Activated naive CD8-positive, alpha-beta T cell treated with anti-CD3 and anti-CD28 coated beads, Interleukin-2, amount 10 ng/mL, durations not matched to agents 7 days and 5 days (primary cell): ENCODE measurements around the gene KRT4. TPM values are rescaled to one million over a fixed set of nuclear protein-coding genes. Genes with fewer than 3 reads are reported as not detected.

Experiments used
- ATAC-seq: fragments of 150-1000 bp; cut with Tn5 transposase; one replicate; pipeline ENCODE4 v1.10.0; 2021; ENCODE audit warnings: low read depth, moderate library complexity
- POLR2A ChIA-PET: fragments of 350-600 bp; sonication (Branson Sonifier 250); formaldehyde crosslinking; loops from one replicate; lab custom pipeline; 2021; ENCODE audit warnings: antibody characterized with exemption; lab: Charles Lee
- DNase-seq: peaks from one replicate; pipeline ENCODE4 v3.0.0; 2021
- H3K27ac Mint-ChIP-seq: one replicate; pipeline ENCODE4 v1.8.0; 2022; ENCODE audit warnings: mild to moderate bottlenecking, mixed read lengths
- H3K27me3 Mint-ChIP-seq: one replicate; pipeline ENCODE4 v1.8.0; 2022; ENCODE audit warnings: mild to moderate bottlenecking, moderate library complexity, mixed read lengths
- H3K36me3 Mint-ChIP-seq: one replicate; pipeline ENCODE4 v1.8.0; 2021; ENCODE audit warnings: mild to moderate bottlenecking, mixed read lengths
- H3K4me1 Mint-ChIP-seq: one replicate; pipeline ENCODE4 v1.8.0; 2021; ENCODE audit warnings: mixed read lengths
- H3K4me3 Mint-ChIP-seq: one replicate; pipeline ENCODE4 v1.8.0; 2022; ENCODE audit warnings: mild to moderate bottlenecking, moderate library complexity, mixed read lengths
- H3K9me3 Mint-ChIP-seq: one replicate; pipeline ENCODE4 v1.8.0; 2021; ENCODE audit warnings: mixed read lengths
- total RNA-seq, 2 experiments: library from RNA; stranded (reverse); gene quantifications; one replicate each; pipeline ENCODE4 v1.2.3, GENCODE V29; 2021

KRT4 gene
- total RNA-seq, 2 experiments from 2014 or later: not detected

DNA sequence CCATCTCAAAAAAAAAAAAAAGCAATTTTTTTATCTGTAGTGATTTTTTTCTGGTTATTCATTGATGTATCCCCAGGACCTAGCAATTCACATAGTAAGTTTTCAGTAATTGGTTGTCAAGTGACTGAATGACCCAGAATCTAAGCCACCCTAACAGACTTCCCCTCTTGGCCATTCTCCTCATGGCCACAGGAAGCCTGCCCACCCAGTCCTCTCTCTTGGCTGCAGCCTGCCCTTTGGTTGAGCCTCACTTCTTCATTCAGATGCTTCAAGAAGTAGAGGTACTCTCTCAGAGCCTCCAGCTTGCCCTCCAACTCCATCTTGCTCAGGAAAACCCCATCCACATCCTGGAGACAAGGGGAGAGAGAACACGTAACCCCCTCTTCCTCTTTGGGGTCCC is 32.0 kb upstream of the KRT4 start:
- H3K4me1 Mint-ChIP-seq: peaks cover 8% of the 10 kb centered on the region
- no peaks in the 10 kb centered on the region for H3K36me3 Mint-ChIP-seq
- H3K4me3 Mint-ChIP-seq: no peak overlapping the region
- H3K27me3 Mint-ChIP-seq: peaks cover 10% of the 10 kb centered on the region
- POLR2A ChIA-PET: no interaction called here
- ATAC-seq: no peak
- no peak for DNase-seq
- no peak overlapping the region for H3K27ac Mint-ChIP-seq
- no peaks in the 10 kb centered on the region for H3K9me3 Mint-ChIP-seq

DNA sequence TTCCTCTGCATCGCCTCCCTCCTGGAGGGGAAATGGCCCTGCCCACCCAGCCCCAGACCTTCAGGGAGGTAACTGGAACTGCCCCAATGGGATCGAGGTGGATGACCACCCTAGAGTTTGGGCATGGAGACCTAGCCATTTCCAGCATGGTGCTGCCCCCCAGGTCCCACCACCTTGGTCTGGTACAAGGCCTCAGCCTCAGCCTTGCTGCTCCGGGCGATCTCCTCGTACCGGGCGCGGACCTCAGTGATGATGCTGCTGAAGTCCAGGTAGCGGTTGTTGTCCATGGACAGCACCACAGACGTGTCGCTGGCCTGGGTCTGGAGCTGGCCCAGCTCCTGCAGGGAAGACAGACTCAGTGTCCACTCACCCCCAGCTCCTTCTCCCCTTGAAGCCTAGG is 30.5 kb upstream of the KRT4 start:
- no peak for ATAC-seq
- H3K27ac Mint-ChIP-seq: no peak overlapping the region
- H3K4me1 Mint-ChIP-seq: peaks cover 8% of the 10 kb centered on the region
- H3K9me3 Mint-ChIP-seq: no peaks in the 10 kb centered on the region
- POLR2A ChIA-PET: no interaction called here
- H3K27me3 Mint-ChIP-seq: peaks cover 7% of the 10 kb centered on the region
- no peak overlapping the region for H3K4me3 Mint-ChIP-seq
- no peaks in the 10 kb centered on the region for H3K36me3 Mint-ChIP-seq
- DNase-seq: no peak

DNA sequence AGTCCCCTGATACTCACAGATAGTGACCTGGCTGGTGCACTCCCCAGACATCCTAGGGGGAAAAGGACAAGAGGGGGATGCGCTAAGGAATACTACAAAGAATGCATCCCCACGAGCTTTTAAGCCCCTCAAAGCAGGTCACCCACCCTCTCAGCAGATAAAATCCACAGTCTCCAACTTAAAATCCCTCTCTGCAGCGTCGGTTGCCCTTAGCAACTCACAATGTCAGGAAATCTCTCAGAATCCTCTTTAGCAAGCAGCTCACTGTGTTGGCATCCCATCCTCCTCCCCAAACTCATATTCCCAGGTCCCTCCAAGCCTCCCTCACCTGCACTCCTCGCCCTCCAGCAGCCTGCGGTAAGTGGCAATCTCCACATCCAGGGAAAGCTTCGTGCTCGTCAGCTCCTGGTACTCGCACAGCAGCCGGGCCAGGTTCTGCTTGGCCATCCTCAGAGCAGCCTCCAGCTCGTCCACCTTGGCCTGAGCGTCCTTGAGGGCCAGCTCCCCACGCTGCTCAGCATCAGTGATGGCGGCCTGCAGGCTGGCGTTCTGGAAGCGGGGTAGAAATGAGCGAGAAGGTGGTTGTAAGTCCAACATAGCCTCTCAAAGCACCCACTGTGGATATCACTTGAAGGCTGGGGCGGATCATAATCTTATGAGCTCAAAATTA is 25.7 kb upstream of the KRT4 start:
- Mint-ChIP-seq H3K4me3 (no peak overlapping the region), H3K9me3 (no peaks in the 10 kb centered on the region), H3K27me3 (peaks cover 8% of the 10 kb centered on the region), H3K27ac (no peak overlapping the region), H3K36me3 (no peaks in the 10 kb centered on the region), H3K4me1 (peaks cover 40% of the 10 kb centered on the region)
- ATAC-seq (no peak), DNase-seq (no peak)
- POLR2A ChIA-PET: no interaction called here

DNA sequence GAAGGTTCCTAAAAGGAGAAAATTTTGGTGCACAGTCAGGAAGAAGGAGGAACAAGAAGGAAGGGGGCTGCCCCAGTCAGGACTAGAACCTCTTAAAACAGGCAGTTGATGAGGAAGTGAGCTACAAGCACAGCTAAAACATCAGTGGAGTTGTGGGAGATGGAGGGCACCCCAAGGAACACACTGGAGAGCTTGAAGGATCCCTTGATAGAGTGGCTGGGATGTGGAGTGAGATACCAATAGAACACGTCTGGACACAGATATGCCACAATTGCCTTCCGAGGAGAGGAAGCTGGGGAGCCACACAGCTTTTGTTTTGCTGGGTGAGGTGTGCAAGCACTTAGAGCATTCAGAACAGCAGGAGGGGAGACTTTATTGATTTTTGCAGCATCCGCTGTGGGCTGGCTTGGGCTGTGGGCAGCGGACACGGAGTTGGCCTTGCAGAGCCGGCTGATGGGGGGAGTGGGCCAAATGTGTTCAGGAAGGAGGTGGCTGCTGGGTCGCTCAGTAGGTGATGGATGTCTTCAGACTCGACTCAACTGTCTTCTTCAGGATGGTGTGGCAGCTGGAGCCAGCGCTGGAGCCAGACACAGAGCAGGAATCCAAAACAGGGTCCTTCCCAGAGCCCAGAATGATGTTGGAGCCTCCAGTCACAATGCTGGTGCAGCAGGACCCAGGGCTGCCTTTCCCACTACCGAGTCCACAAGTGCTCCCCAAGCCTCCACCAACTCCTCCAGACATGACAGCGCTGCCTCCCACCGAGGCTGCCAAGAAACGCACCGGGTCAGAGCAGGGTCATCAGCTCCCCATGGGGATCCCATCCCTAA is 24.9 kb upstream of the KRT4 start:
- POLR2A ChIA-PET: no interaction called here
- no peak for DNase-seq
- H3K4me3 Mint-ChIP-seq: no peak overlapping the region
- ATAC-seq: no peak
- peaks cover 40% of the 10 kb centered on the region for H3K4me1 Mint-ChIP-seq
- no peaks in the 10 kb centered on the region for H3K9me3 Mint-ChIP-seq
- peak overlapping the region; percentile 26 for H3K27ac Mint-ChIP-seq
- H3K27me3 Mint-ChIP-seq: peaks cover 8% of the 10 kb centered on the region
- H3K36me3 Mint-ChIP-seq: no peaks in the 10 kb centered on the region

DNA sequence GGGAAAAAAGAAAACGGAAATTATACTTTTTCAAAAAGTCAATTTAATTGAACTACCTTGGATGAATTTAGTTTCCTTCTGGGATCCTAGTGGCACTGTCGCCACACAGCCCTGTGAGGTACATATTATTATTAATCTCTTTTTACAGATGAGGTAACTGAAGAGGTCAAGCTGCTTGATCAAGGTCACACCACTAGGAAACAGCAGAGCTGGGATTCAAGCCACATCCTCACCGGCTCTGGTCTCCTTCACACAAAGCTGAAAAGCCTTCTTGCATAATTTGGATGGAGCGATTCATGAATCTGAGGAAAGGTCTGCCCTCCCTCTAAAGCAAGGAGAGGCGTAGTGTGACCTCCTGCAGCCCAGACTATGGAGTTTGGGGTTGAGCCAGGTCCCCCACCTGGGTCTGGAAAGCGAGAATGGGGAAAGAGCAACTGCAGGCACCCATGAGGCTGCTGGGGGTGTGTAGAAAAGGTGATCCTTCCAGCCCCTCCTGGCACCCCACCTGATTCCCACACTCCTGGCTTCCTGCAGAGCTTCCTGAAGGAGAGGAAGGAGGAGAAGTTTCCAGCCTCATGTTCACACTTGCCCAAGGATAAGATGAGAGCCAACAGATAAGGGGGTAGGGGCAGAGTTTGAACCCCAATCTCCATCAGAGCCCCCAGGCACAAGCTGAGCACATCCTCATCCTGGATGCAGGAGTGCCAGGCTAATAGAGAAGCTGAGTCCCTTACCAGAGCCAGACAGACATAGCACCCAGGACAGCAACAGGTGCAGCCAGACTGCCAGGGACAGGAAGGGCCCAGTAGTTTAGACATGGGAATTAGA is 24.1 kb upstream of the KRT4 start:
- Mint-ChIP-seq H3K27ac (no peak overlapping the region), H3K9me3 (no peaks in the 10 kb centered on the region), H3K4me3 (no peak overlapping the region), H3K36me3 (no peaks in the 10 kb centered on the region), H3K4me1 (peaks cover 40% of the 10 kb centered on the region), H3K27me3 (peaks cover 8% of the 10 kb centered on the region)
- DNase-seq: no peak
- POLR2A ChIA-PET: no interaction called here
- ATAC-seq: no peak

DNA sequence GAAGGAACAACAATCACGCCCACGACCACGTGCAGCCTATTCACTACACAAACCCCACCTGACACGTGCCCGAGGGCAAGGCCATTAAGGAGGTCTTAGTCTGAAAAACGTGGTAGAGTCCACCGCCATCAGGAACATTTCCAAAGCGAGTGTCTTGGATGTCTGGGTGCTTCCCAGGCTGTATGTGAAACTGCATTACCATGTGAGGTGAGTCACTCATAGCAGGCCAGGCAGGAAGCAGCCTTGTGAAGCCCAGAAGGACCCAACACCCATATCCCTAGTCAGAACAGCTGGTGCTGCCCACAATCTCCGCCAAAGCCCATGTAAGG is 23.5 kb upstream of the KRT4 start:
- Mint-ChIP-seq H3K36me3 (no peaks in the 10 kb centered on the region), H3K9me3 (no peaks in the 10 kb centered on the region), H3K27ac (peak overlapping the region; percentile 91), H3K4me3 (peak overlapping the region; percentile 27), H3K27me3 (peaks cover 5% of the 10 kb centered on the region), H3K4me1 (peaks cover 37% of the 10 kb centered on the region)
- POLR2A ChIA-PET: no interaction called here
- no peak for ATAC-seq
- no peak for DNase-seq

DNA sequence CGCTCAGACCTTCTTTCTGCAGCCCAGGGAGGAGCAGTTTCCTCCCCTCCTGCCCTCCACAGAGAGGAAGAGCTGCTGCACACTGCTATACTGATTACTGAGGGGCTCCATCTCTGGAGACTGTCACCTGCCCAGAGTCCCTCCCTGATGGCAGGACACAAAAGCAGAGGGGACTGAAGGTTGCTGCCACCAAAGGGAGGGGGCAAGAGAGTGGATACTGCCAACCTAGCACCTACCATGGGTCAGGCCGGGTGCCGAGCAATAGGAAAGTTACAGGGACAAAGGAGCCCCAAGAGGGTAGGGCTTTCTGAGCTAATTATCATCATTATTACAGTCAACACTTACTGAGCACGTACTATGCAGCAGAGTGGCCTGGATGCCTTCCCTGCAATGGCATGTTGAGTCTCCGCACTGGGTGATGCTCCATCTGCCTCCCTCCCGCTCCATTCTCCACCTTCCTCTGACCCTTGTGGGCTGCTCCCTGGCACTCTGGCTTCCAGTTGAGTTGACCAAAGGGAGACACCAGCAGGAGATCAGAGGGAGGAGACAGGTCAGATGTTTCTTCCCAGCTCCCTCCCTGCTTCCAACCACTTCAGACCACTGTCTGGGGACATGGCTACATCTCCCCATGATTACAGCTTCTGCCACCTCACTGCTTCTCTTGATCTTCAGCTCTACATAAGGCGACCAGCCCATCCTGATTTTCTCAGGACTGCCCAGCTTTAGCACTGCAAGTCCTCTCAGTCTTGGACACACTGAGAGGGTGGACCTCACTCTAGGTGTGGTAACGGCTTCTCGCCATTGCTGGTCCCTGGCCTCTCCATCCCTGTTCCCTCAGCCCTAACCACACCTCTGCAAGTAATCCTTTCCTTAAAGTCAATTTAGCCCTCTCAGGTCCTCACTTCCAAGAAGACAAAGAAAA is 22.8 kb upstream of the KRT4 start:
- Mint-ChIP-seq H3K36me3 (no peaks in the 10 kb centered on the region), H3K4me1 (peaks cover 32% of the 10 kb centered on the region), H3K27me3 (peaks cover 5% of the 10 kb centered on the region), H3K9me3 (no peaks in the 10 kb centered on the region), H3K27ac (peak overlapping the region; percentile 91), H3K4me3 (peak overlapping the region; percentile 38)
- DNase-seq (no peak), ATAC-seq (peak; percentile 49)
- POLR2A ChIA-PET: interaction anchor here (0.7 to 1.2 kb wide), 2 partner anchors 227 to 251 kb away, joined by 3 to 4 read pairs; no protein-coding TSS in a partner anchor

DNA sequence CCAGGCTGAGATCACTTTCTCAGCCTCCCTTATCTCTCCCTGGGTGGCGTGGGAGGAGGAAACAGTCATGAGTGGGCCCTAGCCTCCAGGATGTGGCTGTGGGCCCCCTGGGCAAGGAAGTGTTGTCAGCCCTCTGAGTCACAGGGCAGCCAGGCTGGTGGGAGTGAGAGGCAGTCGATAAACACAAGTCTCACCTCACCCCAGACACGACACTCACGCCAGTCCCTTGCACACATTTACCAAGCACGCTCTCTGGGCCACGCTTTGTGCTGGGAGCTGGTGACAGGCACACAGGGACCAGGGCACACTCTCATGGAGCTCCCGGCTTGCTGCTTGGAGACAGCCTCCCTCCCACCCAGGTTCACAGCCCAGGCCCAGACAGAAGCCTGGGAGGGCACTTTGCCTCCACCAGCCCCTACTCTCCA is 22.1 kb upstream of the KRT4 start:
- DNase-seq (peak; percentile 62), ATAC-seq (peak; percentile 94)
- H3K4me1 Mint-ChIP-seq: peaks cover 32% of the 10 kb centered on the region
- peak overlapping the region; percentile 91 for H3K27ac Mint-ChIP-seq
- H3K27me3 Mint-ChIP-seq: peaks cover 5% of the 10 kb centered on the region
- no peaks in the 10 kb centered on the region for H3K36me3 Mint-ChIP-seq
- no peaks in the 10 kb centered on the region for H3K9me3 Mint-ChIP-seq
- POLR2A ChIA-PET: interaction anchor here (1.2 kb wide), 1 partner anchor 250 kb away, joined by 4 read pairs; no protein-coding TSS in a partner anchor
- H3K4me3 Mint-ChIP-seq: peak overlapping the region; percentile 38

DNA sequence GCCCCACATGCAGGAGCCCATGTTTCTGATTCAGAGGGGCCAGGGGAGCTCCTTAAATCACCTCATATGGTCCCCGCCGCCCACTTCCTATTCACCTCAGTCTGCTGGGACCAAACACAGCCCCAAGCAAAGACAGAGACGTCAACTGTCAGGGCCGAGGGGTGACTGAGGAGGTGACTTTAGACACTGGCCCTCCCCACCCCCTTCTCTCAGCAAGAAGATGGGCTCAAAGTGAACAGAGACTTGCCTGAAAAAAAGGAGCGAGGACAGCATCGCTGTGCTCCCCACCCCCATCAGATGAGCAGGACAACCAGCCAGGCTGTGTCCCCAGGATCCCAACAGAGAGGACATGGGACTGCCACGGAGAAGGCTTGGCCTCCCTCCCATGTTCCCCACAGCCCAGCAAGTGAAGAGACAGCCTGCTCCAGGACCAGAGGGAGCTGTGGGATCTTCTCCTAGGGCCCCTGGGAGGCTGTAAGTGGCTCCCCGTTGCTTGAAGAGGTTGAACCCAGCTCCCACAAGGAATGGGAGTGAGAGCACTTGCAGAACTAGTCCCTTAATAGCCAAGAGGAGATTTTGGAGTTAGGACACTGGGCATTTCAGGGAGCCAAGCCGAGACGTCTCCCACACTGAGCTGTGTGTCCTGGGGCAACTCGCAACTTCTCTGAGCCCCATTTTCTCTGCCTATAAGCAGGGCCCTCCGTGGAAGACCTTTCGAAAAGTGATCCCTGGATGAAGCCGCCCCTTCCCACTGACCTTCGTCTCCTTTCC is 21.5 kb upstream of the KRT4 start:
- Mint-ChIP-seq H3K36me3 (no peaks in the 10 kb centered on the region), H3K9me3 (no peaks in the 10 kb centered on the region), H3K4me1 (peaks cover 32% of the 10 kb centered on the region), H3K27ac (peak overlapping the region; percentile 91), H3K4me3 (peak overlapping the region; percentile 38), H3K27me3 (peaks cover 5% of the 10 kb centered on the region)
- POLR2A ChIA-PET: interaction anchor here (1.2 kb wide), 1 partner anchor 249 kb away, joined by 4 read pairs; no protein-coding TSS in a partner anchor
- ATAC-seq (no peak), DNase-seq (no peak)

DNA sequence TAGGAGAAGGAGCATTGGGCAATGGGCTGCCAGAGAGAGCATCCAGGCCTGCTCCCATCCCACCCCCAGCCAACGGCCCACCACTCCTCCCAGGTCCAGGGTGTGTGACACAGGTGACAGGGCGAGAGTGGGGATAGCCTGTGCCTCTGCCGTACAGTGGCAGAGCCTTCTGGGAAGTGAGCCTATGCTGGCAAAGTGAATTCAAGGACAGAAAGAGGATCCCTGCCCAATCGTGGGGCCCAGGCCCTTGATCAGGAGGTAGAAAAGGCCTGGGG is 20.7 kb upstream of the KRT4 start:
- Mint-ChIP-seq H3K4me1 (peaks cover 32% of the 10 kb centered on the region), H3K27me3 (peaks cover 5% of the 10 kb centered on the region), H3K36me3 (no peaks in the 10 kb centered on the region), H3K27ac (peak overlapping the region; percentile 30), H3K9me3 (no peaks in the 10 kb centered on the region), H3K4me3 (no peak overlapping the region)
- POLR2A ChIA-PET: no interaction called here
- DNase-seq: no peak
- ATAC-seq: no peak

DNA sequence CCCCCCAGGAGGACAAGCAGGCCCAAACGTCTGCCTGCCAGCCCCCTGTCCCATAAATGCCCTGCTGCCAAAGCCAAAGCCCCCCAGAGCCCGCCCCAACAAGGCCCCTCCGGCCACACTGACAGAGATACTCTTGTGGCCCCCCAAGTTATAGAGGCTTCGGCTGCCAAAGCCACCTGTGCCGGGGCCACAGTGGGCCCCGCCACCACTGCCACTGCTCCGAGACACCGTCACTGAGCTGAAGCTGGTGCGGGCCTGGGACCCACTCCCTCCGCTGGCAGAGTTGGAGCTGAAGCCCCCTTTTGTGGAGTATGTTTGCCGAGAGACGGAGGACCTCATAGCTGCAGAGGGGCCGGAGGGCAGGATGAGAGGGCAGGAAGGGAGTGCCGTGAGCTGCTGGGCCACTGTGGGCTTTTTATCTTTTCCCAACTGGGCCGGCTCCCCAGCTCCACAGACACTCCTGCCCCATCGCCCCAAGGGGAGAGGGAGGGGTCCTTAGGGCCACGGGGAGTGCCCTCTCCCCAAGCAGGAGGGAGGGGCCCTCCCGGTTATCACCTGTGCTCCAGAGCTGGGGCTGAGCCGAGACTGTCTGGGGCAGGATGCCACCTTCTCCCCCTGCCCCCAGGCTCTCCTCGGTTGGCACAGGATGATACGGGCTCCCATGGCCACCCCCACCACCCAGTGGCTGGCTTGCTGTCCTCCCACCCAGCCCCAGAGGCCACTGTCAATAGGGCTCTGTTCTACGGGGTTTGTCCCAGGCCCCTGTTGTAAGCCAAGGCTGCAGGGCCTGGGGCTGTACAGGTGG is 20.2 kb upstream of the KRT4 start, which contains the start of gene KRT79:
KRT79 (minus strand) TSS at position 390 of the 805 bp plus-strand sequence; CDS start at position 339, 51 bp downstream.
- H3K9me3 Mint-ChIP-seq: no peaks in the 10 kb centered on the region
- H3K4me3 Mint-ChIP-seq: no peak within 1 kb of the TSS
- DNase-seq (no peak), ATAC-seq (no peak)
- H3K27ac Mint-ChIP-seq: peak within 1 kb of the TSS; percentile 63
- peaks cover 34% of the 10 kb centered on the region for H3K4me1 Mint-ChIP-seq
- peaks cover 3% of the 10 kb centered on the region for H3K27me3 Mint-ChIP-seq
- POLR2A ChIA-PET: no interaction called here
- H3K36me3 Mint-ChIP-seq: no peaks in the 10 kb centered on the region
